Smooth muscle cell (in vitro differentiated cells): ENCODE measurements around the gene PKD1. TPM values are rescaled to one million over a fixed set of nuclear protein-coding genes. Genes with fewer than 3 reads are reported as not detected.

Experiments
- DNase-seq: peaks from one replicate; lab custom pipeline; 2025; ENCODE audit not compliant: unreplicated experiment; lab: John Stamatoyannopoulos, UW
- H2AFZ ChIP-seq: fragments of 200-600 bp; sonication (generic); 2 replicates; pipeline ENCODE4 v1.6.0; 2016; ENCODE audit warnings: antibody characterized with exemption, low read depth, mild to moderate bottlenecking
- H3F3A ChIP-seq: fragments of 200-600 bp; sonication (generic); 2 replicates; pipeline ENCODE4 v1.6.0; 2017; ENCODE audit warnings: antibody characterized with exemption, low read depth
- H3K27ac ChIP-seq: fragments of 200-600 bp; sonication (generic); 2 replicates; pipeline ENCODE4 v1.5.1; 2016; ENCODE audit warnings: low read depth, mild to moderate bottlenecking
- H3K27me3 ChIP-seq: fragments of 200-600 bp; sonication (generic); 2 replicates; pipeline ENCODE4 v1.6.1; 2016; ENCODE audit warnings: low read depth, mild to moderate bottlenecking
- H3K36me3 ChIP-seq: fragments of 200-600 bp; sonication (generic); 2 replicates; pipeline ENCODE4 v1.5.1; 2016; ENCODE audit warnings: low read depth
- H3K4me1 ChIP-seq: fragments of 200-600 bp; sonication (generic); 2 replicates; pipeline ENCODE4 v1.5.1; 2016; ENCODE audit warnings: low read depth
- H3K4me2 ChIP-seq: fragments of 200-600 bp; sonication (generic); 2 replicates; pipeline ENCODE4 v1.6.0; 2016; ENCODE audit warnings: mild to moderate bottlenecking
- H3K4me3 ChIP-seq: fragments of 200-600 bp; sonication (generic); 2 replicates; pipeline ENCODE4 v1.5.1; 2016; ENCODE audit warnings: mild to moderate bottlenecking
- H3K79me2 ChIP-seq: fragments of 200-600 bp; sonication (generic); 2 replicates; pipeline ENCODE4 v1.6.0; 2016; ENCODE audit warnings: low read depth, mild to moderate bottlenecking
- H3K9ac ChIP-seq: fragments of 200-600 bp; sonication (generic); 2 replicates; pipeline ENCODE4 v1.6.0; 2016; ENCODE audit warnings: low read depth
- H3K9me3 ChIP-seq: fragments of 200-600 bp; sonication (generic); replicated peaks from 2 replicates; pipeline ENCODE4 v1.5.1; 2016; ENCODE audit warnings: low read depth
- H4K20me1 ChIP-seq: fragments of 200-600 bp; sonication (generic); 2 replicates; pipeline ENCODE4 v1.6.0; 2016; ENCODE audit warnings: low read depth
- WGBS: methylation state at CpG from one replicate; pipeline ENCODE4 v1.1.7; 2016; ENCODE audit warnings: low lambda C conversion rate; 5-methylcytosine and 5-hydroxymethylcytosine counted together
- polyA plus RNA-seq: library from polyadenylated mRNA; unstranded; fragments of >200 nt; fragmentation: Nextera tagmentation; extraction: Ambion mirVana; gene quantifications from 2 replicates; pipeline ENCODE4 v1.2.1, GENCODE V29; 2016
- total RNA-seq: library from RNA; depleted of rRNA; stranded (reverse); fragments of >200 nt; gene quantifications from 2 replicates; pipeline ENCODE4 v1.2.3, GENCODE V29; 2014
- TF ChIP-seq, protein P1 (sequence below): fragments of 200-600 bp; sonication (generic); IDR thresholded peaks from 2 replicates; pipeline ENCODE4 v1.5.1; 2017; ENCODE audit warnings: borderline replicate concordance, mild to moderate bottlenecking, antibody characterized with exemption; ENCODE audit not compliant: insufficient read depth, poor library complexity, severe bottlenecking

PKD1 gene
- total and polyA plus RNA-seq, 2 experiments from 2014 or later: 47.9 to 70.1 TPM

GRCh38 chr16:2079311-2079800 is 56.3 kb downstream of the PKD1 start:
- Histone ChIP-seq H3K36me3 (no peaks in the 10 kb centered on the region), H3K4me2 (no peak overlapping the region), H2AFZ (no peak overlapping the region), H3K4me1 (no peaks in the 10 kb centered on the region), H3K9me3 (no peaks in the 10 kb centered on the region), H3K27me3 (no peaks in the 10 kb centered on the region), H3K79me2 (no peaks in the 10 kb centered on the region), H3K4me3 (no peak overlapping the region), H3K9ac (no peak overlapping the region), H3K27ac (no peak overlapping the region), H4K20me1 (no peaks in the 10 kb centered on the region), H3F3A (no peaks in the 10 kb centered on the region)
- TF ChIP-seq, protein P1, sequence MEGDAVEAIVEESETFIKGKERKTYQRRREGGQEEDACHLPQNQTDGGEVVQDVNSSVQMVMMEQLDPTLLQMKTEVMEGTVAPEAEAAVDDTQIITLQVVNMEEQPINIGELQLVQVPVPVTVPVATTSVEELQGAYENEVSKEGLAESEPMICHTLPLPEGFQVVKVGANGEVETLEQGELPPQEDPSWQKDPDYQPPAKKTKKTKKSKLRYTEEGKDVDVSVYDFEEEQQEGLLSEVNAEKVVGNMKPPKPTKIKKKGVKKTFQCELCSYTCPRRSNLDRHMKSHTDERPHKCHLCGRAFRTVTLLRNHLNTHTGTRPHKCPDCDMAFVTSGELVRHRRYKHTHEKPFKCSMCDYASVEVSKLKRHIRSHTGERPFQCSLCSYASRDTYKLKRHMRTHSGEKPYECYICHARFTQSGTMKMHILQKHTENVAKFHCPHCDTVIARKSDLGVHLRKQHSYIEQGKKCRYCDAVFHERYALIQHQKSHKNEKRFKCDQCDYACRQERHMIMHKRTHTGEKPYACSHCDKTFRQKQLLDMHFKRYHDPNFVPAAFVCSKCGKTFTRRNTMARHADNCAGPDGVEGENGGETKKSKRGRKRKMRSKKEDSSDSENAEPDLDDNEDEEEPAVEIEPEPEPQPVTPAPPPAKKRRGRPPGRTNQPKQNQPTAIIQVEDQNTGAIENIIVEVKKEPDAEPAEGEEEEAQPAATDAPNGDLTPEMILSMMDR: no peak
- 97% methylated on average over 28 of the region's 30 CpGs for WGBS
- no peak for DNase-seq

DNA sequence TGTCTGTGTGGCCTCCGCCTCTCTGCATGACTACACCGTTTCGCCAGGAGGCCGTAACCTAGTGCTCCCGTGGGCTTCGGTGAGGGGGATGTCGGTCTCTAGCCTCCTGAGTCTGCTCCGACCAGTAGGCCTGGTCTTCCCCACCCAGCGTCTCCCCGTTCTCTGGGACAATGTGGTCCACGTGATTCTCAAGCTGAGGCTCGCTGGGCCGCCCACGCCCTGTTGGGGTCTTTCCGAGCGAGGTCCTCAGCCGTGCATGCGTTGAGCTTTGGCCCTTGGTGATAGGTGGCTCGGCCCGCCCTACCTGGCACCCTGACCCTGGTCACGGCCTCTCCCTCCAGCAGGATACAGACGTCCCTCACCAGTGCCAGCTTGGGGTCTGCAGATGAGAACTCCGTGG is 57.0 kb downstream of the PKD1 start:
- Histone ChIP-seq H3K4me1 (no peaks in the 10 kb centered on the region), H3K9ac (no peak overlapping the region)
- TF ChIP-seq, protein P1: no peak

DNA sequence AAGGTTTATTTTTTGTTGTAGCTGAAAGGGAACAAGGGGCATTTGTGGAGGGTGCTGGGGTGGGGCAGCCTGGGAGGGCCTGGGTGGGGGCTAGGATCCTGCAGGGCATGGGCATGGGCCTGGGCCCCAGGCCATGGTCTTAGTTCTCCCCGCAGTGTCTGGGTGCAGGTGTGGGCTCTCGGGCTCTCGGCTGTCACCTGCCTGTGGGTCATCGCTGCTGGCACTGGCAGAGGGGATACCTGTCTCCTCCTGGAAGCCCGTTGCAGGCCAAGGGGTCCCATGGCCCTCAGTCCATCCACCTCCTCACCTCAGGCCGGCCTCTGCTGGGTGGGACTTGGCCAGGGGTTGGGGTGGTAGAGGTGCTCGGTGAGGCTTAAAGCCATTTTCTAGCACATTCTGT is 57.6 kb downstream of the PKD1 start:
- Histone ChIP-seq H3K4me1 (no peaks in the 10 kb centered on the region), H3K27ac (no peak overlapping the region), H3K79me2 (no peaks in the 10 kb centered on the region), H4K20me1 (no peaks in the 10 kb centered on the region), H3K9ac (no peak overlapping the region), H3K36me3 (no peaks in the 10 kb centered on the region), H3K27me3 (no peaks in the 10 kb centered on the region), H3K4me2 (no peak overlapping the region), H3K9me3 (no peaks in the 10 kb centered on the region), H3F3A (no peaks in the 10 kb centered on the region), H2AFZ (no peak overlapping the region), H3K4me3 (no peak overlapping the region)
- TF ChIP-seq, protein P1: no peak
- 95% methylated on average over 7 of the region's 7 CpGs for WGBS
- DNase-seq: no peak

More for the DNA sequence above, 57.0 kb downstream of the PKD1 start:
- DNase-seq: no peak
- H3K36me3 ChIP-seq: no peaks in the 10 kb centered on the region
- no peaks in the 10 kb centered on the region for H4K20me1 ChIP-seq
- 97% methylated on average over 22 of the region's 23 CpGs for WGBS
- no peaks in the 10 kb centered on the region for H3K79me2 ChIP-seq
- no peaks in the 10 kb centered on the region for H3K27me3 ChIP-seq
- no peaks in the 10 kb centered on the region for H3F3A ChIP-seq
- H3K4me3 ChIP-seq: no peak overlapping the region
- no peaks in the 10 kb centered on the region for H3K9me3 ChIP-seq
- no peak overlapping the region for H3K4me2 ChIP-seq
- no peak overlapping the region for H3K27ac ChIP-seq
- no peak overlapping the region for H2AFZ ChIP-seq

- TF ChIP-seq, protein P1: no peak
- no peak overlapping the region for H3K27ac ChIP-seq
- no peaks in the 10 kb centered on the region for H3K36me3 ChIP-seq
- H3K4me3 ChIP-seq: no peak overlapping the region
- WGBS: 97% methylated on average over 21 of the region's 21 CpGs
- H3K27me3 ChIP-seq: no peaks in the 10 kb centered on the region
- H3F3A ChIP-seq: no peaks in the 10 kb centered on the region
- no peak overlapping the region for H2AFZ ChIP-seq
- no peak overlapping the region for H3K9ac ChIP-seq
- DNase-seq: no peak
- no peaks in the 10 kb centered on the region for H4K20me1 ChIP-seq
- no peaks in the 10 kb centered on the region for H3K9me3 ChIP-seq
- H3K79me2 ChIP-seq: no peaks in the 10 kb centered on the region
- no peaks in the 10 kb centered on the region for H3K4me1 ChIP-seq
- no peak overlapping the region for H3K4me2 ChIP-seq
These were observed 58.0 kb downstream of the PKD1 start for GRCh38 chr16:2077696-2078095.
